ENCODE measurements around the gene GOLGA2.

The GOLGA2 gene

GRCh38 chr9:128275198-128276007, at the start of gene GOLGA2:
Gene GOLGA2 (minus strand): TSS chr9:128276007. CDS start chr9:128275976, 31 bp downstream.
- no peak for DNase-seq

DNA sequence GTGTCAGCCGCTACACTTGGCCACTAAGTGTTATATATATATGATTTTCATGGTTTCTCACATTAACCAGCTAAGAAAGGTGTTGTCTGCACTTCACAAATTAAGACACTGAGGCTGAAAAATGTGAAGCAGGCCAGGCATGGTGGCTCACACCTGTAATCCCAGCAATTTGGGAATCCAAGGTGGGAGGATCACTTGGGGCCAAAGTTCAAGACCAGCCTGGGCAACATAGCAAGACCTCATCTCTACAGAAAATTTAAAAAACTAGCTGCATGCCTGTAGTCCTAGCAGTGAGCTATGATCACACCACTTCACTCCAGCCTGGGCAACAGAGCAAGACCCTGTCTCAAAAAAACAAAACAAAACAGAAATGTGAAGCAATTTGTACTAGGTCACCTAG, 48.6 kb upstream of the GOLGA2 start:
- no peak for DNase-seq

- DNase-seq = no peak
These were observed 48.0 kb upstream of the GOLGA2 start for GRCh38 chr9:128323791-128324190.

DNA sequence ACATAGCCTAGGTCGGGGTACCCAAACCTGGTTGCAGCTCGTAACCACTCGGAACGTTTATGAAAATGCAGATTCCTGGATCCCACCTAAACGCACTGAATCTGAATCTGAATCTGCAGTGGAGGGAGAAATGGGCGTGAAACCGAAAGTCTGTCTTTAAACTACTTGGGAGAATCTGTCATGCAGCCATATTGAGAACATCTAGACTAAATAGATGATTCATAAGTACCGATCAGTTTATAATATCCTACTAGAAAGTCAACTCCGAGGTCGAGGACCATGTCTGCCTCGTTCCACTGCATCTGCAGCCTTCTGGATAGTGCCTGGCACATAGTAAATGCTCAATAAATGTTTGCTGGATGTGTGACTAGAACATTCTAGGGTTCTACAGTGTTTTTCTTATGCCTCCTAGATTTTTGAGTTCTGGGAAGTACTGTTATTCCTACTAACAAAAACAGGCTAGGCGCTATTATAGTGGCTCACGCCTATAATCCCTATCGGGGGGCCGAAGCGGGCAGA, 47.5 kb upstream of the GOLGA2 start:
- no peak for DNase-seq

GRCh38 chr9:128322404-128323211, 46.8 kb upstream of the GOLGA2 start, which contains the start of the genes COQ4 and TRUB2:
Gene COQ4 (plus strand): TSS chr9:128322839. CDS start chr9:128322859, 20 bp downstream.
Gene TRUB2 (minus strand): TSS chr9:128322447. CDS start chr9:128322408, 39 bp downstream.
- peak; percentile 96 to 97 for DNase-seq

DNA sequence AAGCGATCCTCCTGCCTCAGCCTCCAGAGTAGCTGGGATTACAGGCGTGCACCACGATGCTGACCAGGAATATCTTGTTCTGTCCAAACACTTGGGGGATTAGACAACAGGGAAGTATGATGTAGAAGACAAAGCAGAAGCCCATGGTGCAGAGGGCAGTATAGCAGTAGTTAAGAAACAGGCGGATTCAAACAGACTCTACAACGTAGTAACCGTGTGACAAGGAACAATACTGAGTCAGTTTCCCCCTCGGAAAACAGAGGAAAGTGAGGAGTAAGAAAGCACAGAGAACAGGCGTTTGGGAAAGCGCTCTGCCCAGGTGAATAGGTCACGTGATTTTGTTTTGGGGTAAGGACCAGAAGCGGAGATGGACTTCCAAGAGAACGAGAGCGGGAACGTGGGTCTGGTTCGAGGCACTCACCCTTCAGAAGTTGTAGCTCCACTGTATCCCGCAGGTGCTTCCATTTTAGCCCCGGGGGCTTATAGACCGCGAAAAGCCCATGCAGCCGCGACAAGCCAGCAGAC, 46.1 kb upstream of the GOLGA2 start:
- no peak for DNase-seq

DNA sequence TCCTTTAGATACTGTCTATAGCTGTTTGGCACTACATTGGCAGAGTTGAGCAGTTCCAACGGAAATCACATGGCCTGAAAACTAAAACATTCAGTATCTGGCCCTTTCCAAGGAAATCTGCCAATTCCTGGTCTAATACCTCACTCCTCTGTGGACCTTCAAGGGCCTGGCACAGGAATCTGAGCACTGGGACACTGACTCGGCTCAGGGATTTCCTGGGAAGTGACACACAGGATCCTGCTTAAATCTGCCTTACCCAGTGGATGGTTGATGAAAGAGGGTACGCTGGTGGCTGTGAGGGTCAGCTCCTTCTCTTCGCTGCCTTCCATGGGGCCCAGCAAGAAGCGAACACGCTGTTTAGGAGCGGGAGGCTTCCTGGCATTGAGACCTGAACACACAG, 45.5 kb upstream of the GOLGA2 start:
- DNase-seq = no peak

GRCh38 chr9:128317629-128318028, 41.8 kb upstream of the GOLGA2 start:
- no peak for DNase-seq

DNA sequence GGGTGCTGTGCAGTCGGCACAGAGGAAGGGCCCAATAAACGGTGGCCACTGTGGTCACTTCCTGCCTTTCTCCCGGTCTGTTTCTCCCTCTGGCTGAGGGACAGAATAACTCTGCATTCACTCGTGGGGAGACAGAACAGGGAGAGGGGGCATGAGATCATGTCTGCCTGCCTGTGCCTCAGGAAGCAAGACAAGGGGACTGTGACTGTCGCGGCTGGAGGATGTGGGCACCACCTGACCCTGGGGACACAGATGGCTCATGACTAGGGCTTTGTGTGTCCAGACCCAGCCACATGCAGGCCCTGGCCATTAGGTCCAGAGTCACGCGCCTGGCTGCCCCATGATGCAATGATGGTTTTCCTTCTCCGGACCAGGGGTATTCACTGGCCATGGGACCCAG, 40.6 kb upstream of the GOLGA2 start:
- DNase-seq = no peak

DNA sequence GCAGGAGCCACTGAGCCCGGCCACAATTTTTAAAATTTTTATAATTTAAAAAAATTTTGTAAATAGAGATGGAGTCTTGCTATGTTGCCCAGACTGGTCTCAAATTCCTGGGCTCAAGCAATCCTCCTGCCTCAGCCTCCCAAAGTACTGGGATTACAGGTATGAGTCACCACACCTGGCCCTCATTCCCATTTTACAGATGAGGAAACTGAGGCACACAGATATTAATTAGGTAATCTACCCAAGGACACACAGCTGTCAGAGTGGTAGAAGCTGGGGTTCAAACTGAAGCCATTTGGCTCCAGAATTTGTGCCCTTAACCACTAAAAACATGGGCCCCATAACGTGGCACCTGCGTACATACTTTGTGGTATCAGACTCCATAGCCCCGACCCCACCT, 38.9 kb upstream of the GOLGA2 start:
- DNase-seq = no peak

- DNase-seq = no peak
These were observed 34.7 kb upstream of the GOLGA2 start for GRCh38 chr9:128310461-128310860.

GRCh38 chr9:128309551-128309950, 33.7 kb upstream of the GOLGA2 start:
- DNase-seq = no peak

DNA sequence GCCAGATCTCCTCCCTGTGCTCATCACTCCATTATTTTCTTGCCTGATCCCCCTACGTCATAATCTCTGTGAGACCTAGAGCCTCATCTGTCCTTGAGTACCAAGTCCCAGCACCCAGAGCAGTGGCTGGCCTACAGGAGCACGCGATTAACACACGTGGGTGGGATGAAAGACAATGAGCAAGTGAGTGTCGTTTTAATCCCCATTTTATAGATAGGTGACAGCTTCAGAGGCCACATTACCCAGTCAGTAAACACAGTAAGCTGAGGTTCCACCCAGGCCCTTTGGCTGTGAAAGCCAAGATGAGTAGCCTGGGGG, 29.1 kb upstream of the GOLGA2 start:
- peak; percentile 23 to 30 for DNase-seq

- DNase-seq = no peak
These were observed 28.5 kb upstream of the GOLGA2 start for GRCh38 chr9:128304136-128304970.

- no peak for DNase-seq
These were observed 23.0 kb upstream of the GOLGA2 start for GRCh38 chr9:128298535-128299482.

DNA sequence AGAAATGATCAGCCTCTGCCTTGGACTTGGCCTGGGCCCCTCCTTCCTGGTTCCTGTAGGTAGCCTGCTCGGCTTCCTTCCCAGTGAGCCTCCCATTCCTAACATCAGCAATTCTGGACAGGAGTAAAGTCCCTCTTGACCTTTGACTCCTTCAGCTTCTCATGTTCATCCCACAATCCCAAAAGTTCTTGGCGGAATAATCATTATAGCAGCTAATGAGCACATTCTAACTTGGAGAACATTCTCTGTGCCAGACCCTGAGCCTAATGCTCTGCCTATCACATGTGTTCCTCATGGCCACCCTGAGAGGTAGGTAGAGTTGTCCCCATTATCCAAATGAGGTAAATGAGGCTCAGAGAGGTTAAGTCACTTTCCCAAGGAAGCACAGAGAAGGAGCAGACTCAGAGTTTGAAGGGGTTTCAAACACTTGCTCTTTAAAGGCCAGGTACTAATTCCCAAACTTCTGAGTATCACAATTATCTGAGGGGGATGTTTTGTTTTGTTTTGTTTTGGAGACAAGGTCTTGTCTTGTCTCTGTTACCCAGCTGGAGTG, 21.5 kb upstream of the GOLGA2 start:
- no peak for DNase-seq

DNA sequence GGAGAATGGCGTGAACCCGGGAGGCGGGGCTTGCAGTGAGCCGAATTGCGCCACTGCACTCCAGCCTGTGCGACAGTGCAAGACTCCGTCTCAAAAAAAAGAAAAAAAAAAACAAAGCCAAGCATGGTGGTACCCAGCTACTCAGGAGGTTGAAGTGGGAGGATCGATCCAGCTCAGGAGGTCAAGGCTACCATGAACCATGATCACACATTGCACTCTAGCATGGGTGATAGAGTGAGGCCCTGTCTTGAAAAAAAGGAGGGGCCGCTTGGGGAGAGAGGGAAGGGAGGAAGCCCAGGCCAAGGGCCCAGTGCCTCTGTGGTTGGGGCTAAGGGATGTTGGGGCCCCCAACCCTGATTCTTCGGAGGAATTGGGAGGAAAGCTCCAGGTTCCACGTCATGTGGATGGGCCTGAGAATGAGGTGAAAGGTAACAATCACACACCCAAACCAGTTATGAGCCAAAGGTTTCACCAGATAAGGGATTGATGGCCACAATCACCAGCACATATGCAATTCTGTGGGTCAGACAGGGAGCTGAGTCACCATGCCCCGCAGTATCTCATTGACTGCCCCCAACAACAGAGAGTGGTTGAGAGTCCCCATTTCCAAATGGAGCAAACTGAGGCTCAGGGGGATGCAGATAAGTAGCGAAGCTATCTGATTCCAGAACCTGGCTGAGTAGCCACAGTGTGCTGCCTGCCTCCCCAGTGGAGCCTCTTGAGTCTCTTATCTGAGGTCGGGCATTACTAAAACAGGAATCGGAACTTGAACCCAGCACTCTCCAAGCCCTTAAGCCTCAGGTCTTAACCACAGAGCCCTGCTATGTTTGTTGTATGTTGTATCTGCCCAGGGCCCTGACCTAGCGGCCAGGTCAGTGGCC, 20.8 kb upstream of the GOLGA2 start:
- DNase-seq = no peak

GRCh38 chr9:128294142-128294541, 18.3 kb upstream of the GOLGA2 start:
- DNase-seq = no peak

- DNase-seq = no peak
These were observed 17.3 kb upstream of the GOLGA2 start for GRCh38 chr9:128293091-128293490.

- no peak for DNase-seq
These were observed 16.2 kb upstream of the GOLGA2 start for GRCh38 chr9:128292009-128292408.

Measured in NCI-H524 (cell line).